ENCODE data around the gene ST7. TPM values are rescaled to one million over a fixed set of nuclear protein-coding genes. Genes with fewer than 3 reads are reported as not detected.

ST7 gene
- total RNA-seq, 1 donor: 19.9 TPM

- no peak overlapping the region for H3K27ac ChIP-seq (ENCODE audit: low read depth, low read length)
Measured at GRCh38 chr7:117165656-117166055, 212.4 kb downstream of the ST7 start.

DNA sequence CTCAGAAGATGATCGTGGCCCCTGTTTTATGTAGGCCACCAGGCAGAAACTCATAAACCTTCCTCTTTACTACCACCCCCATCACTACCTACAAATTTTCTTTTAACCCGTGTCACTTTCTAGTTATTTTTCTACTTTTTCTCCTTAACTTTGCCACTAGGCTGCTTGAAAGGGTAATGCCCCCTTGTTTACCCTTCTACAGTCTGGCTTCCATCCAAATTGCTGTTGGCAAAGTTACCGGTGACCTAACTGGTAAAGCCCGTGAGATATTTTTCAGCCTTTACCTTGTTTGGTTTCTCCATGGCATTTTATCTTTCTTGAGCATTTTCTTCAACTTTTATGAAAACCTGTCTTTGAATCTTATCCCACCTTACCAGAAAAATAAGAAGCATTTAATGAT, 216.6 kb downstream of the ST7 start:
- Histone ChIP-seq H3K27ac (ENCODE audit: low read depth, low read length) (no peak overlapping the region), H3K4me2 (ENCODE audit: insufficient read depth, low read length) (no peak overlapping the region), H3K4me1 (ENCODE audit: insufficient read depth, low read length) (peaks cover 7% of the 10 kb centered on the region), H2AFZ (ENCODE audit: low read length) (no peak overlapping the region), H3K27me3 (ENCODE audit: insufficient read depth, low read length) (no peaks in the 10 kb centered on the region), H3K36me3 (ENCODE audit: insufficient read depth, low read length) (peaks cover 6% of the 10 kb centered on the region), H3K9me3 (ENCODE audit: low read depth, low read length) (no peaks in the 10 kb centered on the region), H3K4me3 (ENCODE audit: insufficient read depth, low read length) (no peak overlapping the region), H3K79me2 (ENCODE audit: insufficient read depth, low read length) (no peaks in the 10 kb centered on the region), H4K20me1 (ENCODE audit: insufficient read depth, low read length) (no peaks in the 10 kb centered on the region)
- DNase-seq (ENCODE audit: insufficient read length, low spot score, missing footprints): no peak
- TF ChIP-seq, protein P1, sequence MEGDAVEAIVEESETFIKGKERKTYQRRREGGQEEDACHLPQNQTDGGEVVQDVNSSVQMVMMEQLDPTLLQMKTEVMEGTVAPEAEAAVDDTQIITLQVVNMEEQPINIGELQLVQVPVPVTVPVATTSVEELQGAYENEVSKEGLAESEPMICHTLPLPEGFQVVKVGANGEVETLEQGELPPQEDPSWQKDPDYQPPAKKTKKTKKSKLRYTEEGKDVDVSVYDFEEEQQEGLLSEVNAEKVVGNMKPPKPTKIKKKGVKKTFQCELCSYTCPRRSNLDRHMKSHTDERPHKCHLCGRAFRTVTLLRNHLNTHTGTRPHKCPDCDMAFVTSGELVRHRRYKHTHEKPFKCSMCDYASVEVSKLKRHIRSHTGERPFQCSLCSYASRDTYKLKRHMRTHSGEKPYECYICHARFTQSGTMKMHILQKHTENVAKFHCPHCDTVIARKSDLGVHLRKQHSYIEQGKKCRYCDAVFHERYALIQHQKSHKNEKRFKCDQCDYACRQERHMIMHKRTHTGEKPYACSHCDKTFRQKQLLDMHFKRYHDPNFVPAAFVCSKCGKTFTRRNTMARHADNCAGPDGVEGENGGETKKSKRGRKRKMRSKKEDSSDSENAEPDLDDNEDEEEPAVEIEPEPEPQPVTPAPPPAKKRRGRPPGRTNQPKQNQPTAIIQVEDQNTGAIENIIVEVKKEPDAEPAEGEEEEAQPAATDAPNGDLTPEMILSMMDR (IDR thresholded peaks at IDR 0.05; ENCODE audit: extremely low read depth, low read depth, low read length): no peak

More at GRCh38 chr7:117165656-117166055, 212.4 kb downstream of the ST7 start:
- Histone ChIP-seq H4K20me1 (ENCODE audit: insufficient read depth, low read length) (no peaks in the 10 kb centered on the region), H3K4me2 (ENCODE audit: insufficient read depth, low read length) (no peak overlapping the region), H3K79me2 (ENCODE audit: insufficient read depth, low read length) (no peaks in the 10 kb centered on the region), H3K27me3 (ENCODE audit: insufficient read depth, low read length) (no peaks in the 10 kb centered on the region), H3K36me3 (ENCODE audit: insufficient read depth, low read length) (no peaks in the 10 kb centered on the region), H3K4me3 (ENCODE audit: insufficient read depth, low read length) (no peak overlapping the region), H3K9me3 (ENCODE audit: low read depth, low read length) (no peaks in the 10 kb centered on the region), H3K4me1 (ENCODE audit: insufficient read depth, low read length) (peaks cover 19% of the 10 kb centered on the region), H2AFZ (ENCODE audit: low read length) (no peak overlapping the region)
- TF ChIP-seq, protein P1 (IDR thresholded peaks at IDR 0.05; ENCODE audit: extremely low read depth, low read depth, low read length): no peak
- DNase-seq (ENCODE audit: insufficient read length, low spot score, missing footprints): no peak

DNA sequence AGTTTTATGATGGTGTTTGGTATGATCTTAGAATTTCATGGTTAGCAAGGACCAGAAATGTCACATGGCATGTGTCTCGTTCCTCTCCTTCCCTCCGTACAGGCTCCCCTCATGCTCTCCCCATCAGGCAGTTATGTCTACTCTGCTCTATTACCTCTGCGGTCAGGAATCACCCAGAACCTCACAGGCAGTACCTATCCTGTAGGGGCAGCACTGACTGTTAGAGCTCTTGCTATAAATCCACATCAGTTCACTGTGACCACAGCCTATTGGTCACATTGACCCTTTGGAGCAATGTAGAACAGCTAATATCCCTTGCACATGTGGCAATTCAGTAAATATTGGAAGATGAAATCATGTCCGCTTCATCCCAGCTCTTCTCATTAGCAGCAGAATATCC, 217.8 kb downstream of the ST7 start:
- DNase-seq (ENCODE audit: insufficient read length, low spot score, missing footprints): no peak
- Histone ChIP-seq H3K27me3 (ENCODE audit: insufficient read depth, low read length) (no peaks in the 10 kb centered on the region), H3K4me1 (ENCODE audit: insufficient read depth, low read length) (peaks cover 5% of the 10 kb centered on the region), H3K9me3 (ENCODE audit: low read depth, low read length) (no peaks in the 10 kb centered on the region), H3K79me2 (ENCODE audit: insufficient read depth, low read length) (no peaks in the 10 kb centered on the region), H3K36me3 (ENCODE audit: insufficient read depth, low read length) (peaks cover 6% of the 10 kb centered on the region), H4K20me1 (ENCODE audit: insufficient read depth, low read length) (no peaks in the 10 kb centered on the region), H3K27ac (ENCODE audit: low read depth, low read length) (no peak overlapping the region), H3K4me3 (ENCODE audit: insufficient read depth, low read length) (no peak overlapping the region), H3K4me2 (ENCODE audit: insufficient read depth, low read length) (no peak overlapping the region), H2AFZ (ENCODE audit: low read length) (no peak overlapping the region)
- TF ChIP-seq, protein P1 (IDR thresholded peaks at IDR 0.05; ENCODE audit: extremely low read depth, low read depth, low read length): no peak

DNA sequence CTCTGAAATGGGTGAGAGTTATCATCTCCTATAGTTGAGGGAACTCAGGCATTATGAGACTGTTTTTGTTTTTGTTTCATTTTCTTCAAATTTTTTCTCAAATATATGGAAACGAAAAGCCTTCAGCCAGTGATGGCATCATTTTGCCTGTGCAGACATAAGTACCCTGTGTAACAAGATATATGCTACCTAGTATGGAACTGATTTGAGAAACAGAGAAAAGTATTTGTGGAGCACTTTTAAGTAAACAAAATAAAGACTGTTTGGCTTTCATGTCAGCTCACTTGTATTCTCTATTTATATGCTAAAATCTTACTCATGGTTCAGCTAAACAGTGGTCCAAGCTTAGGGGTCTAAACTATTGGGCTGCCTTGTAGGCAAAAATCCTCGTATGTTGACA, 219.0 kb downstream of the ST7 start:
- Histone ChIP-seq H4K20me1 (ENCODE audit: insufficient read depth, low read length) (no peaks in the 10 kb centered on the region), H3K36me3 (ENCODE audit: insufficient read depth, low read length) (peaks cover 6% of the 10 kb centered on the region), H3K27ac (ENCODE audit: low read depth, low read length) (no peak overlapping the region), H2AFZ (ENCODE audit: low read length) (no peak overlapping the region), H3K27me3 (ENCODE audit: insufficient read depth, low read length) (no peaks in the 10 kb centered on the region), H3K4me1 (ENCODE audit: insufficient read depth, low read length) (peaks cover 5% of the 10 kb centered on the region), H3K9me3 (ENCODE audit: low read depth, low read length) (no peaks in the 10 kb centered on the region), H3K4me2 (ENCODE audit: insufficient read depth, low read length) (no peak overlapping the region), H3K4me3 (ENCODE audit: insufficient read depth, low read length) (no peak overlapping the region), H3K79me2 (ENCODE audit: insufficient read depth, low read length) (no peaks in the 10 kb centered on the region)
- DNase-seq (ENCODE audit: insufficient read length, low spot score, missing footprints): no peak
- TF ChIP-seq, protein P1 (IDR thresholded peaks at IDR 0.05; ENCODE audit: extremely low read depth, low read depth, low read length): no peak

All from osteoblast (primary cell).